ENCODE measurements around the gene RIPK4.
"Not testable (repeated sequence)": the region's sequence is repeated elsewhere in the genome, so short reads cannot be mapped to it uniquely, and the experiment has no call there.

Gene RIPK4

GRCh38 chr21:41709965-41710822 is 56.7 kb downstream of the RIPK4 start:
- intact Hi-C loops (cut with micrococcal nuclease): no loop called here
- Mint-ChIP-seq H3K27me3 (peaks cover 69% of the 10 kb centered on the region), H3K27ac (no peak overlapping the region), H3K9me3 (peaks cover 8% of the 10 kb centered on the region), H3K4me3 (no peak overlapping the region), H3K4me1 (ENCODE audit: low read depth) (peaks cover 15% of the 10 kb centered on the region), H3K36me3 (ENCODE audit: low read depth) (no peaks in the 10 kb centered on the region)

GRCh38 chr21:41709166-41709565 is 57.7 kb downstream of the RIPK4 start:
- peaks cover 15% of the 10 kb centered on the region for H3K4me1 Mint-ChIP-seq (ENCODE audit: low read depth)
- H3K4me3 Mint-ChIP-seq: no peak overlapping the region
- no peaks in the 10 kb centered on the region for H3K36me3 Mint-ChIP-seq (ENCODE audit: low read depth)
- peaks cover 65% of the 10 kb centered on the region for H3K27me3 Mint-ChIP-seq
- intact Hi-C loops (cut with micrococcal nuclease): no loop called here
- H3K27ac Mint-ChIP-seq: no peak overlapping the region
- H3K9me3 Mint-ChIP-seq: peaks cover 8% of the 10 kb centered on the region

DNA sequence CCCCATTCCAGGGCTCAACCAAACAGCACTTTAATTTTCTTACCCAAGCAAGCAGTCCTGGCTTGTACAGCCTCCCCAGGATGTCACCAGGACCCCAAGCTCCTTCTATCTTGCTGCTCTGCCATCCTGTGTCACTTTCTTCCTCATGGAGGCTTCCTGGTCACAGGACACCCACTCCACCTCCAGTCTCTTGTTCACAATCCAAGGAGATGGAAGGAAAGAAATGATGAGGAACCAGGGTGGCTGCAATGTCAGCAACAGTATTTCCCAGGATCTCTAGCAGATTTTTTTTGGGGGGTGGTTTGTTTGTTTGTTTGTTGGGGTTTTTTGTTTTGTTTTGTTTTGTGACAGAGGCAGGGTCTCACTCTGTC is 58.9 kb downstream of the RIPK4 start:
- H3K27me3 Mint-ChIP-seq: peaks cover 52% of the 10 kb centered on the region
- no peak overlapping the region for H3K27ac Mint-ChIP-seq
- intact Hi-C loops (cut with micrococcal nuclease): no loop called here
- H3K4me3 Mint-ChIP-seq: no peak overlapping the region
- H3K4me1 Mint-ChIP-seq (ENCODE audit: low read depth): peaks cover 15% of the 10 kb centered on the region
- H3K9me3 Mint-ChIP-seq: peaks cover 8% of the 10 kb centered on the region
- no peaks in the 10 kb centered on the region for H3K36me3 Mint-ChIP-seq (ENCODE audit: low read depth)

DNA sequence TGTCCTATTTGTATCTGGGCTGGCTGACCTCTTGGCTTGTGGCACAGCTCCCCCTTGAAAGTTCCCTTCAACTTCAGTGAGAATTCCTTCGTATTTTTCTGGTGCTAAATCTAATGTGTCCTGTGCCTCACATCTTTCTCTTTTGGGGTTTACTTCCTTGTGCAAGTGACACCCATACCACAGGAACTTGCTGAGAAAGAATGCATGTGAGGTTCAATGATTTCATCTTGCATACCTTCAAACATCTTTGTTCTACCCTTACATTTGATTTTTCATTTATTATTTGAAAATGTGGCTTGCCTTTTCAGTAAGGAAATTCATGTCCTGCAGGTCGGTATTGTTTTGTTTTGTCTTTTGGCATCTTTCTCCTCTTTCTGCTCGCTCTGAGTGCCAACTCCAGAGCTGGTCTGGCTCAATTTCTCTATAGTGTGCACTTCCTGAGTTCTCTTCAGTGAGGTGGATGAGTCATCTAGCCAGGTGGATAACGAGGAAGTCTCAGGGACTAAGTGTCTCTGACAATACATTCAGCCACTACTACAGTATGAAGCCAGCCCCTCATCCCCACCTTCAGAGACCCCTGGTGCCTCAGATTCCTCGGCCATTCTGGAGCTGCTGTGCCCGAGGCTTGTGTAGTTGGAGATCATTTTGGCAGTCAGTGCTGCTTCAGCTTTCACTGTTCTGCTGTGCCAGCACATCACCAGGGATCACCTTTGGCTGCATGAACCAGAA is 59.5 kb downstream of the RIPK4 start:
- intact Hi-C loops (cut with micrococcal nuclease): no loop called here
- peaks cover 8% of the 10 kb centered on the region for H3K9me3 Mint-ChIP-seq
- H3K36me3 Mint-ChIP-seq (ENCODE audit: low read depth): no peaks in the 10 kb centered on the region
- H3K4me1 Mint-ChIP-seq (ENCODE audit: low read depth): peaks cover 15% of the 10 kb centered on the region
- H3K27me3 Mint-ChIP-seq: peaks cover 51% of the 10 kb centered on the region
- H3K27ac Mint-ChIP-seq: no peak overlapping the region
- no peak overlapping the region for H3K4me3 Mint-ChIP-seq

DNA sequence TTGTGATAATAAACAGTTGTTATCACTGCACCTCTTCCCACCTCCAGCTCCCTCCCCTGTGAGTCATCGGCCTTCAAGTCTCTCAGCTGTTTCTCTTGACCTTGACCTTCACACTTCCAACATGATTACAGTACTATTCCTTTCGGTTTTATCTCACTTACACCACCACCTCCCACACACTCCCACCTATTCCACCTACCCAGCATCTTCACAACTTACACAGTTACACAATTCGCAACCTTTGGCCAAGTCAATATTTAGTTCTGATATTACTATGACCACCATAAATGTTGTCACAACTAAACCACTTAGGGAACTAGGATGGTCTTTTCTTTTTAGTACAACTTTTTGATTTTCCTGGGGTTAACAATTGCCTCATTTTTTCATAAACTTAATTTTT is 60.2 kb downstream of the RIPK4 start:
- H3K27me3 Mint-ChIP-seq: peaks cover 44% of the 10 kb centered on the region
- H3K4me1 Mint-ChIP-seq (ENCODE audit: low read depth): peaks cover 19% of the 10 kb centered on the region
- H3K27ac Mint-ChIP-seq: no peak overlapping the region
- intact Hi-C loops (cut with micrococcal nuclease): no loop called here
- peaks cover 8% of the 10 kb centered on the region for H3K9me3 Mint-ChIP-seq
- no peak overlapping the region for H3K4me3 Mint-ChIP-seq
- no peaks in the 10 kb centered on the region for H3K36me3 Mint-ChIP-seq (ENCODE audit: low read depth)

DNA sequence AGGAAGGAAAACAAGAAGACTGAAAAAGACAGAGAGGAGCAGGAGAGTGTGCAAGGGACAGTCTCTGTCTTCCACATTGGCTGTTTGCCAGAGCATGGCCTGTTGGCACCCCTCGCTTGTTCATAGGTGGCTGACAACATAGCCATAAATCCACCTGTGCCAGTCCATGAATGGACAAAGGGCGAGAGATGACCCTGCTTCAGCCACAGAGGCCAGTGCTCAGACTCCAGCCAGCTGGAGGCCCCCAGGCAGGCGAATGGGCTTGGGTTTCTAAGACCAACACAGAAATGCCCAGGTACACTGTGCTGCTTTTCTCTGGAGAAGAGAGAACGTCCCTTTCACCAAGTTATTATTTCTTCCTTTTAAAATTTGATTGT is 60.6 kb downstream of the RIPK4 start:
- Mint-ChIP-seq H3K36me3 (ENCODE audit: low read depth) (no peaks in the 10 kb centered on the region), H3K4me3 (no peak overlapping the region), H3K27ac (no peak overlapping the region), H3K27me3 (peaks cover 45% of the 10 kb centered on the region), H3K9me3 (peaks cover 8% of the 10 kb centered on the region), H3K4me1 (ENCODE audit: low read depth) (peaks cover 22% of the 10 kb centered on the region)
- intact Hi-C loops (cut with micrococcal nuclease): no loop called here

GRCh38 chr21:41705546-41706262 is 61.1 kb downstream of the RIPK4 start:
- intact Hi-C loops (cut with micrococcal nuclease): no loop called here
- Mint-ChIP-seq H3K27me3 (peaks cover 42% of the 10 kb centered on the region), H3K27ac (no peak overlapping the region), H3K4me3 (no peak overlapping the region), H3K36me3 (ENCODE audit: low read depth) (no peaks in the 10 kb centered on the region), H3K4me1 (ENCODE audit: low read depth) (peaks cover 22% of the 10 kb centered on the region), H3K9me3 (peaks cover 8% of the 10 kb centered on the region)

GRCh38 chr21:41703857-41704501 is 62.9 kb downstream of the RIPK4 start:
- Mint-ChIP-seq H3K27ac (no peak overlapping the region), H3K4me1 (ENCODE audit: low read depth) (peaks cover 25% of the 10 kb centered on the region), H3K27me3 (peaks cover 47% of the 10 kb centered on the region), H3K4me3 (no peak overlapping the region), H3K9me3 (peaks cover 8% of the 10 kb centered on the region), H3K36me3 (ENCODE audit: low read depth) (no peaks in the 10 kb centered on the region)
- intact Hi-C loops (cut with micrococcal nuclease): no loop called here

- Mint-ChIP-seq H3K36me3 (ENCODE audit: low read depth) (no peaks in the 10 kb centered on the region), H3K9me3 (peaks cover 4% of the 10 kb centered on the region), H3K4me1 (ENCODE audit: low read depth) (peaks cover 18% of the 10 kb centered on the region), H3K4me3 (no peak overlapping the region), H3K27me3 (peaks cover 34% of the 10 kb centered on the region), H3K27ac (no peak overlapping the region)
- intact Hi-C loops (cut with micrococcal nuclease): no loop called here
Measured at GRCh38 chr21:41701749-41702148, 65.1 kb downstream of the RIPK4 start.

- Mint-ChIP-seq H3K4me3 (no peak overlapping the region), H3K4me1 (ENCODE audit: low read depth) (peaks cover 16% of the 10 kb centered on the region), H3K27ac (no peak overlapping the region), H3K36me3 (ENCODE audit: low read depth) (no peaks in the 10 kb centered on the region), H3K9me3 (peaks cover 2% of the 10 kb centered on the region), H3K27me3 (peaks cover 26% of the 10 kb centered on the region)
- intact Hi-C loops (cut with micrococcal nuclease): no loop called here
Measured at GRCh38 chr21:41699311-41699710, 67.5 kb downstream of the RIPK4 start.

- H3K9me3 Mint-ChIP-seq: peaks cover 10% of the 10 kb centered on the region
- H3K27ac Mint-ChIP-seq: no peak overlapping the region
- intact Hi-C loops (cut with micrococcal nuclease): no loop called here
- H3K4me3 Mint-ChIP-seq: no peak overlapping the region
- H3K4me1 Mint-ChIP-seq (ENCODE audit: low read depth): peaks cover 28% of the 10 kb centered on the region
- H3K27me3 Mint-ChIP-seq: peaks cover 26% of the 10 kb centered on the region
- H3K36me3 Mint-ChIP-seq (ENCODE audit: low read depth): no peaks in the 10 kb centered on the region
Measured at GRCh38 chr21:41698071-41698470, 68.8 kb downstream of the RIPK4 start.

- Mint-ChIP-seq H3K4me3 (no peak overlapping the region), H3K9me3 (peaks cover 10% of the 10 kb centered on the region), H3K27me3 (peaks cover 20% of the 10 kb centered on the region), H3K36me3 (ENCODE audit: low read depth) (no peaks in the 10 kb centered on the region), H3K27ac (no peak overlapping the region), H3K4me1 (ENCODE audit: low read depth) (peaks cover 39% of the 10 kb centered on the region)
- intact Hi-C loops (cut with micrococcal nuclease): no loop called here
Measured at GRCh38 chr21:41695513-41695912, 71.3 kb downstream of the RIPK4 start.

GRCh38 chr21:41694042-41694441 is 72.8 kb downstream of the RIPK4 start:
- H3K4me3 Mint-ChIP-seq; H3K36me3 Mint-ChIP-seq (ENCODE audit: low read depth); intact Hi-C loops (cut with micrococcal nuclease); H3K9me3 Mint-ChIP-seq: not testable (repeated sequence)
- Mint-ChIP-seq H3K27me3 (peaks cover 12% of the 10 kb centered on the region), H3K27ac (peak overlapping the region; percentile 33), H3K4me1 (ENCODE audit: low read depth) (peaks cover 37% of the 10 kb centered on the region)

DNA sequence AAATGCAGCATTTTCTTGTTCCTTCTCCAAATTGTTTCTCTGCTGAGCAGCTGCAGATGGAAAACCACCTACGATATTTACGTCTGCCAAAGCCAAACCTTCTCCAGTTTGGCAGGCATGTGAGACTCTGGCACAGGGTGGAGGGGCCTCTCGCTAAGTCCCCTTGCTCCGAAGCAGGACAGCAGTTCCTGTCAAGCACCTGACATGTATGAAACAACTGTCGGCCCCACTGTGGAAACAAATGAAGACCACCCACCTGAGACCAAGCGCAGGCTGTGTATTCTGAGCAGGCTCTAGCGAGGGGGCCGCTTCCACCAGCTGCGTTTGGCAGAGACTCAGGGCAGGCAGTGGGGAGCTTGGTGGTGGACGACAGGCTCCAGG is 74.7 kb downstream of the RIPK4 start:
- peaks cover 32% of the 10 kb centered on the region for H3K4me1 Mint-ChIP-seq (ENCODE audit: low read depth)
- H3K27ac Mint-ChIP-seq: no peak overlapping the region
- H3K36me3 Mint-ChIP-seq (ENCODE audit: low read depth): no peaks in the 10 kb centered on the region
- H3K9me3 Mint-ChIP-seq: peaks cover 10% of the 10 kb centered on the region
- intact Hi-C loops (cut with micrococcal nuclease): no loop called here
- H3K27me3 Mint-ChIP-seq: peaks cover 13% of the 10 kb centered on the region
- no peak overlapping the region for H3K4me3 Mint-ChIP-seq

All from dendritic cell treated with granulocyte-macrophage colony-stimulating factor and Interleukin-4, amounts not matched to agents 40 ng/mL and 50 ng/mL, for 4 days (primary cell).